Esophagus muscularis mucosa (tissue), 4 donors: Measurements from ENCODE around the gene ARHGAP24.

Source experiments
- EP300 ChIP-seq: sonication (generic); formaldehyde crosslinking; IDR thresholded peaks from one replicate; pipeline ENCODE4 v1.6.1; 2017; ENCODE audit warnings: antibody characterized with exemption
- POLR2A ChIP-seq: fragments of 450-650 bp; IDR thresholded peaks from one replicate; pipeline ENCODE4 v1.6.1; 2017; ENCODE audit warnings: antibody characterized with exemption, moderate library complexity, mild to moderate bottlenecking, low read depth
- POLR2AphosphoS5 ChIP-seq, 2 donors: sonication (generic); formaldehyde crosslinking; IDR thresholded peaks; one replicate each; pipeline ENCODE4 v1.6.1; 2017; ENCODE audit warnings: antibody characterized with exemption in 2 of 2
- TF ChIP-seq, protein P1 (sequence below), 3 experiments: fragments of 200-600 bp in 2 of 3; fragments of 450-650 bp in 1 of 3; sonication (generic) in 2 of 3; IDR thresholded peaks; one replicate each; pipeline ENCODE4 v1.5.1; 2017 to 2019; ENCODE audit warnings: antibody characterized with exemption in 3 of 3, mild to moderate bottlenecking in 2 of 3, moderate library complexity in 1 of 3

GRCh38 chr4:85477534-85477933, 2.6 kb downstream of the ARHGAP24 start:
- TF ChIP-seq, protein P1, sequence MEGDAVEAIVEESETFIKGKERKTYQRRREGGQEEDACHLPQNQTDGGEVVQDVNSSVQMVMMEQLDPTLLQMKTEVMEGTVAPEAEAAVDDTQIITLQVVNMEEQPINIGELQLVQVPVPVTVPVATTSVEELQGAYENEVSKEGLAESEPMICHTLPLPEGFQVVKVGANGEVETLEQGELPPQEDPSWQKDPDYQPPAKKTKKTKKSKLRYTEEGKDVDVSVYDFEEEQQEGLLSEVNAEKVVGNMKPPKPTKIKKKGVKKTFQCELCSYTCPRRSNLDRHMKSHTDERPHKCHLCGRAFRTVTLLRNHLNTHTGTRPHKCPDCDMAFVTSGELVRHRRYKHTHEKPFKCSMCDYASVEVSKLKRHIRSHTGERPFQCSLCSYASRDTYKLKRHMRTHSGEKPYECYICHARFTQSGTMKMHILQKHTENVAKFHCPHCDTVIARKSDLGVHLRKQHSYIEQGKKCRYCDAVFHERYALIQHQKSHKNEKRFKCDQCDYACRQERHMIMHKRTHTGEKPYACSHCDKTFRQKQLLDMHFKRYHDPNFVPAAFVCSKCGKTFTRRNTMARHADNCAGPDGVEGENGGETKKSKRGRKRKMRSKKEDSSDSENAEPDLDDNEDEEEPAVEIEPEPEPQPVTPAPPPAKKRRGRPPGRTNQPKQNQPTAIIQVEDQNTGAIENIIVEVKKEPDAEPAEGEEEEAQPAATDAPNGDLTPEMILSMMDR (IDR thresholded peaks at IDR 0.05): no peak
- TF ChIP-seq POLR2A (no peak), POLR2AphosphoS5 (IDR thresholded peaks at IDR 0.05) (no peak), EP300 (no peak)
